Mesothelial cell of epicardium (in vitro differentiated cells): ENCODE data around the gene ZC3H18. TPM values are rescaled to one million over a fixed set of nuclear protein-coding genes. Genes with fewer than 3 reads are reported as not detected.

Experiments used
- DNase-seq, 2 experiments: peaks; one replicate each; pipeline ENCODE4 v3.0.0; 2021; ENCODE audit warnings: low spot score in 2 of 2; ENCODE audit not compliant: unreplicated experiment in 2 of 2
- H3K27ac Mint-ChIP-seq: 2 replicates; pipeline ENCODE4 v1.8.0; 2021; ENCODE audit warnings: mixed read lengths
- H3K27me3 Mint-ChIP-seq: 2 replicates; pipeline ENCODE4 v1.8.0; 2021; ENCODE audit warnings: low read depth, mixed read lengths
- H3K36me3 Mint-ChIP-seq: 2 replicates; pipeline ENCODE4 v1.8.0; 2021; ENCODE audit warnings: mixed read lengths
- H3K4me1 Mint-ChIP-seq: 2 replicates; pipeline ENCODE4 v1.8.0; 2021; ENCODE audit warnings: mixed read lengths
- H3K4me3 Mint-ChIP-seq: 2 replicates; pipeline ENCODE4 v1.8.0; 2021; ENCODE audit warnings: mild to moderate bottlenecking, moderate library complexity, mixed read lengths
- H3K9me3 Mint-ChIP-seq: 2 replicates; pipeline ENCODE4 v1.8.0; 2021; ENCODE audit warnings: mixed read lengths
- CTCF ChIP-seq: fragments of 200-600 bp; sonication (generic); IDR thresholded peaks from one replicate; pipeline ENCODE4 v1.5.0; 2021; ENCODE audit warnings: antibody characterized with exemption; ENCODE audit not compliant: unreplicated experiment
- total RNA-seq: library from RNA; stranded (reverse); gene quantifications from 3 replicates; pipeline ENCODE4 v1.2.1, GENCODE V29; 2021

ZC3H18 gene
- total RNA-seq, 1 donor from 2014 or later = 62.2 TPM

DNA sequence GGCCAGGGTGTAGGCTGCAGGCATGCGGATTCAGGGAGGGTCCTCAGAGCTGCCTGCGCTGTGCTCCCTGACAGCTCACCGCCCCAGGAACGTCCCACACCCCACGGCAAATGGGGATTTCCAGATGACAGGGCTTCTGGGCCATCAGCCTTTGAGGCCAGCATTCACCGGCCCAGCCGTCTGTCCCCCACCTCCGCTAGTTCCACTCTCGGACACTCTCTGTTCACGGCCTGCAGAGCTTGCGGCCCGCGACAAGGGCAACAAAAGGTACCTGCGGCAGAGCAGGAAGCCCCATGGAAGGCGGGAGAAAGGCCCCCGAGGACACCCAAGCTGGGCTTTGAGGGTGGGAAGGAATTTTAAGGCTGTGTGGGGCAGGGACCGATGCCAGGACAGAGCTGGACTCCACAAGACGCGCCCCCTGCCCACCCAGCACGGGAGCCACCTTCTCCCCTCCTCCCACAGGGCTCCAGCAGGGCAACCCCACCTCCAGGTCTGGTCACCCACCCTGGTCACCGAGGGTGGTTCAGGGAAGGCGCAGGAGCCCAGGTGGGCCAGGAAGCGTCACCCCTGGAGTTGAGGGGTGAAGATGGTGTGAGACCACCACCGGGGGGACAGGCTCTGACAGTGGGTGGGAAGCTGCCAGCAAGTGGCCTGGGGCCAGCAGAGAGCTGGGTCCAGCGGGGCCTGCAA, 86.2 kb downstream of the ZC3H18 start:
- no peaks in the 10 kb centered on the region for H3K27me3 Mint-ChIP-seq
- TF ChIP-seq CTCF = no peak
- H3K4me1 Mint-ChIP-seq = peaks cover 4% of the 10 kb centered on the region
- DNase-seq = no peak
- no peak overlapping the region for H3K27ac Mint-ChIP-seq
- no peaks in the 10 kb centered on the region for H3K9me3 Mint-ChIP-seq
- no peak overlapping the region for H3K4me3 Mint-ChIP-seq
- H3K36me3 Mint-ChIP-seq = peaks cover 7% of the 10 kb centered on the region

DNA sequence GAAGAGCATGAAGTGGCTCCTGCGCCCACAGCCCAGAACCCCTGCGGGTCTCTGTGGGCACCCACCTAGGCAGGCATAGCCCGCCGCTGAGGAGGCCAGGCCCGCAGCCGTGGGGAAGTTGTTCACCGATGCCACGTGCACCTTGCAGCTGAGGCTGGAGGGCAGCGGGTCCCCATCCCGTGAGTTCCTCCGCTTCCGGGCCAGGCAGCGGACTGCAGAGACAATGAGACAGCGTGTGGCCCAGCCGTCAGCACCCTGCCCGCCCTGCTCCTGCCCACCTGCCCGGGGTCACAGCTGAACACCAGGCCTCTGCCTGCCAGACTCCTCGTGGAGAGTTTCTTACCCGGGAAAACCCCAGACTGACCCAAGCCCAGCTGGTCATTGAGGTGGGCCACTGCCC, 87.2 kb downstream of the ZC3H18 start:
- peaks cover 10% of the 10 kb centered on the region for H3K4me1 Mint-ChIP-seq
- H3K36me3 Mint-ChIP-seq = peaks cover 7% of the 10 kb centered on the region
- no peak for DNase-seq
- no peak overlapping the region for H3K27ac Mint-ChIP-seq
- H3K27me3 Mint-ChIP-seq = no peaks in the 10 kb centered on the region
- no peak for TF ChIP-seq CTCF
- no peaks in the 10 kb centered on the region for H3K9me3 Mint-ChIP-seq
- no peak overlapping the region for H3K4me3 Mint-ChIP-seq

DNA sequence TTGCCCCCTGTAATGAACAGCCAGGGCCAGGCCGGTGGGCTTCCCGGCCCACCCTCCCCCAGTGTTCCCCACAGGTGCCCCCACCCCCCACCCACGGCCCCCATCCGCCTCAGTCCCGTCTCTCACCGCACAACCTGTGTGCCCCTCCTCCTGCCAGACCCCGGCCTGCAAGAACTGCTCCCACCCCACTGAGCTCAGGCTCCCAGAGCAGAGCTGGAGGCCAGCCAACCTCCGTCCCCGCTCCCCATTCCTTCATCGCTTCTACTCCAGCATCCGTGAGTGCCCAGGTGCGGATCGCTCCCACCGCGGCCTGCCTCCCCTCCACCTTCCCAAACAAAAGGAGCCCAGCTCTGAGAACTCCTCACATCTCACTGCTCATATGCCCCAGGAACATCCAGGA, 88.5 kb downstream of the ZC3H18 start:
- Mint-ChIP-seq H3K4me3 (no peak overlapping the region), H3K4me1 (peaks cover 10% of the 10 kb centered on the region), H3K9me3 (no peaks in the 10 kb centered on the region), H3K27me3 (no peaks in the 10 kb centered on the region), H3K27ac (no peak overlapping the region), H3K36me3 (peaks cover 7% of the 10 kb centered on the region)
- no peak for TF ChIP-seq CTCF
- DNase-seq = no peak

- Mint-ChIP-seq H3K27ac (no peak overlapping the region), H3K36me3 (peaks cover 7% of the 10 kb centered on the region), H3K4me3 (no peak overlapping the region), H3K9me3 (no peaks in the 10 kb centered on the region), H3K4me1 (peaks cover 12% of the 10 kb centered on the region), H3K27me3 (no peaks in the 10 kb centered on the region)
- no peak for TF ChIP-seq CTCF
- DNase-seq = no peak
These were observed 89.0 kb downstream of the ZC3H18 start for GRCh38 chr16:88659160-88659559.

- H3K4me3 Mint-ChIP-seq = peak overlapping the region; percentile 25
- no peak for DNase-seq
- H3K4me1 Mint-ChIP-seq = peaks cover 17% of the 10 kb centered on the region
- no peak overlapping the region for H3K27ac Mint-ChIP-seq
- no peaks in the 10 kb centered on the region for H3K27me3 Mint-ChIP-seq
- peaks cover 3% of the 10 kb centered on the region for H3K36me3 Mint-ChIP-seq
- no peaks in the 10 kb centered on the region for H3K9me3 Mint-ChIP-seq
- TF ChIP-seq CTCF = no peak
These were observed 91.3 kb downstream of the ZC3H18 start for GRCh38 chr16:88661468-88661867.
